HUES48 (cell line): ENCODE data around the gene ATP13A1.
"Not testable (repeated sequence)": the region's sequence is repeated elsewhere in the genome, so short reads cannot be mapped to it uniquely, and the experiment has no call there.

Experiments
- H3K27ac ChIP-seq: one replicate; pipeline ENCODE4 v1.7.0; 2013; ENCODE audit warnings: low read depth, low read length, inconsistent platforms
- H3K27me3 ChIP-seq: 2 replicates; pipeline ENCODE4 v1.6.1; 2013; ENCODE audit warnings: mild to moderate bottlenecking, low read length; ENCODE audit not compliant: control insufficient read depth, insufficient read depth
- H3K36me3 ChIP-seq: 2 replicates; pipeline ENCODE4 v1.6.1; 2013; ENCODE audit warnings: low read length; ENCODE audit not compliant: control insufficient read depth, insufficient read depth
- H3K4me1 ChIP-seq: 2 replicates; pipeline ENCODE4 v1.6.1; 2013; ENCODE audit warnings: mild to moderate bottlenecking, low read length; ENCODE audit not compliant: control insufficient read depth, insufficient read depth
- H3K4me3 ChIP-seq: 2 replicates; pipeline ENCODE4 v1.5.1; 2013; ENCODE audit warnings: mild to moderate bottlenecking, low read depth, low read length
- H3K9ac ChIP-seq: 2 replicates; pipeline ENCODE4 v1.6.1; 2013; ENCODE audit warnings: mild to moderate bottlenecking, low read depth, low read length, moderate library complexity
- H3K9me3 ChIP-seq: 2 replicates; pipeline ENCODE4 v1.6.1; 2013; ENCODE audit warnings: low read length; ENCODE audit not compliant: control insufficient read depth, insufficient read depth

The ATP13A1 gene

GRCh38 chr19:19663256-19664120, at the start of gene ATP13A1:
TSS of gene ATP13A1 (minus strand) at chr19:19663676. CDS start at chr19:19663666, 10 bp downstream.
- Histone ChIP-seq H3K4me3 (peak within 1 kb of the TSS; percentile 95), H3K27ac (peak within 1 kb of the TSS; percentile 96), H3K9ac (peak within 1 kb of the TSS; percentile 90), H3K36me3 (peaks cover 25% of the 10 kb centered on the region), H3K27me3 (no peaks in the 10 kb centered on the region), H3K4me1 (peaks cover 12% of the 10 kb centered on the region), H3K9me3 (no peaks in the 10 kb centered on the region)

DNA sequence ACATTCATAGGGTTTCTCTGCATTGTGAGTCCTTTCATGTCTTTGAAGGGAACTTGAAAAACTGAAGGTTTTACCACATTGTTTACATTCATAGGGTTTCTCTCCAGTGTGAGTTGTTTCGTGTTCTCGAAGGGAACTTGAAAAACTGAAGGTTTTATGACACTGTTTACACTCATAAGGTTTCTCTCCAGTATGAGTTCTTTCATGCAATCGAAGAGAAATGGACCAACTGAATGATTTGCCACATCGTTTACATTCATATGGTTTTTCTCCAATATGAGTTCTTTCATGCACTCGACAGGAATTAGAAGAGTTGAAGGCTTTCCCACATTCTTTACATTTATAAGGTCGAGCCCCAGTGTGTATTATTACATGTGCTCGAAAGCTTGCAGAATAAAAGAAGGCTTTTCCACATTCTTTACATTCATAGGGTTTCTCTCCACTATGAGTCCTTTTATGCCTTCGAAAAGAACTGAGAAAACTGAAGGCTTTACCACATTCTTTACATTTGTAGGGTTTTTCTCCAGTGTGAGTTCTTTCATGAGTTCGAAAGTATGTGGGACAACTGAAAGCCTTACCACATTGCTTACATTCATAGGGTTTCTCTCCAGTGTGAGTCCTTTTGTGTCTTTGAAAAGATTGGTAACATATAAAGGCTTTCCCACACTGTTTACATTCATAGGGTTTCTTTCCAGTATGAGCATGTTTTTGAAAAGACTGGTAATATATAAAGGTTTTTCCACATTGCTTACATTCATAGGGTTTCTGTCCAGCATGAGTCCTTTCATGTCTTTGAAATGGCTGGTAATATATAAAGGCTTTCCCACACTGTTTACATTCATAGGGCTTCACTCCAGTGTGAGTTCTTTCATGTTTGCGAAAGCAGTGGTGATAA, 48.7 kb upstream of the ATP13A1 start:
- peaks cover 92% of the 10 kb centered on the region for H3K9me3 ChIP-seq
- no peak overlapping the region for H3K9ac ChIP-seq
- no peak overlapping the region for H3K27ac ChIP-seq
- no peaks in the 10 kb centered on the region for H3K4me1 ChIP-seq
- no peaks in the 10 kb centered on the region for H3K27me3 ChIP-seq
- peak overlapping the region; percentile 32; the same call in 1 of the 2 replicates for H3K4me3 ChIP-seq
- H3K36me3 ChIP-seq: peaks cover 44% of the 10 kb centered on the region

GRCh38 chr19:19711306-19711933, 47.9 kb upstream of the ATP13A1 start:
- Histone ChIP-seq H3K27ac (no peak overlapping the region), H3K27me3 (no peaks in the 10 kb centered on the region), H3K4me1 (no peaks in the 10 kb centered on the region), H3K4me3 (peak overlapping the region; percentile 32; the same call in 1 of the 2 replicates), H3K9me3 (peaks cover 89% of the 10 kb centered on the region), H3K9ac (no peak overlapping the region), H3K36me3 (peaks cover 44% of the 10 kb centered on the region)

DNA sequence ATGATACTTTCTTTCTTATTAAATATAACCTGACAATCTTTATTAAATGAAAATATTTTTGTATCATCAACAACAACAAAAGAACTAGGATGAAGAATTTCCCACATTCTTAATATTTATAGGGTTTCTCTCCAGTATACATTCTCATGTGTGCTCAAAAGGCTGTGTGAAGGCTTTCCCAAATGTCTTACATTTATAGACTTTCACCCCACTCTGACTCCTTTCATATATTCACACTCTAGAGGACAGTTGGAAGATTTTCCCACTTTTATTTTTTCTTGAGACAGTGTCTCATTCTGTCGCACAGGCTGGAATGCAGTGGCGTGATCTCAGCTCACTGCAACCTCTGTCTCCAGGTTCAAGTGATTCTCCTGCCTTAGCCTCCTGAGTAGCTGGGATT, 47.0 kb upstream of the ATP13A1 start:
- H3K36me3 ChIP-seq: peaks cover 44% of the 10 kb centered on the region

GRCh38 chr19:19704836-19705235, 41.4 kb upstream of the ATP13A1 start:
- H3K27ac ChIP-seq: no peak overlapping the region
- peaks cover 7% of the 10 kb centered on the region for H3K36me3 ChIP-seq
- peaks cover 39% of the 10 kb centered on the region for H3K9me3 ChIP-seq
- H3K4me3 ChIP-seq: no peak overlapping the region
- H3K27me3 ChIP-seq: no peaks in the 10 kb centered on the region
- H3K9ac ChIP-seq: no peak overlapping the region
- H3K4me1 ChIP-seq: no peaks in the 10 kb centered on the region

More for the DNA sequence above, 47.0 kb upstream of the ATP13A1 start:
- no peaks in the 10 kb centered on the region for H3K4me1 ChIP-seq
- peaks cover 84% of the 10 kb centered on the region for H3K9me3 ChIP-seq
- no peak overlapping the region for H3K4me3 ChIP-seq
- no peak overlapping the region for H3K27ac ChIP-seq
- no peak overlapping the region for H3K9ac ChIP-seq
- no peaks in the 10 kb centered on the region for H3K27me3 ChIP-seq

GRCh38 chr19:19700493-19700892, 37.0 kb upstream of the ATP13A1 start:
- H3K9ac ChIP-seq, H3K27me3 ChIP-seq, H3K4me3 ChIP-seq, H3K27ac ChIP-seq, H3K9me3 ChIP-seq, H3K36me3 ChIP-seq, H3K4me1 ChIP-seq: not testable (repeated sequence)

DNA sequence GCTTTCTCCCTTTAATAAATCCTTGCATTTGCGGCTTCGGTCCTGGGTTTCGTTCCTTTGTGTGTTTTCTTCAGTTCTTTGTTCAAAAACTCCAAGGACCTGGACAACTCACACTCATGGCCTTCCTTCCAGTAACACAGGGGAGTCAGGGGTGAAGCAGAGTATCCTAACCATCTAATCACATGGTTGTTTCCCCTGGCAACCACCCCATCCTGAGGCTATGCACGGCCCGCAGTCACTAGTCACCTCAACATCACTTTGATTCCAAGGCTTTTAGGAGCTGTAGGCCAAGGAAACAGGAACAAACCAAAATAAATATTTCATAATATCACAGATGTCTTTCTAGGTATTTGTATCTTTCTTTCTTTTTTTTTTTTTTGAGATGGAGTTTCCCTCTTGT, 34.1 kb upstream of the ATP13A1 start:
- Histone ChIP-seq H3K36me3 (no peaks in the 10 kb centered on the region), H3K4me3 (no peak overlapping the region), H3K9me3 (no peaks in the 10 kb centered on the region; the same call in 1 of the 2 replicates)

DNA sequence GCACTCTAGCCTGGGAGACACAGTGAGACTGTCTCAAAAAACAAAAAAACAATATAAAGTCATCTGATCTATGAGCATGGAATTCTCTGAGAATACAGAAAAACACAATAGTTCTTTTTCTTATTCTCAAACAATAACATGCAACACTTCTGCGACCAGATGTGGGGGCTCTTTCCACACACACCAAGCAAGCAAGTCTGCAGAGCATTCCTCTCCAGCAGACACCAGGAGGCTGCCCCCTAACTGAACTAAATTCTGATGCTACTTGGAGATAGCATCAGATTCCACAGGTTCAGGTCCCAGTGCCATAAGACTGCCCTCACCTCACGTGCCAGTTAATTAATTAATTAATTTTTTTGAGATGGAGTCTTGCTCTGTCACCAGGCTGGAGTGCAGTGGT, 32.9 kb upstream of the ATP13A1 start:
- no peak overlapping the region for H3K27ac ChIP-seq
- no peaks in the 10 kb centered on the region; the same call in 1 of the 2 replicates for H3K9me3 ChIP-seq
- H3K4me1 ChIP-seq: no peaks in the 10 kb centered on the region
- H3K27me3 ChIP-seq: no peaks in the 10 kb centered on the region
- no peaks in the 10 kb centered on the region for H3K36me3 ChIP-seq
- no peak overlapping the region for H3K9ac ChIP-seq
- H3K4me3 ChIP-seq: no peak overlapping the region

More for the DNA sequence above, 34.1 kb upstream of the ATP13A1 start:
- Histone ChIP-seq H3K27me3 (no peaks in the 10 kb centered on the region), H3K27ac (no peak overlapping the region), H3K9ac (no peak overlapping the region), H3K4me1 (no peaks in the 10 kb centered on the region)

DNA sequence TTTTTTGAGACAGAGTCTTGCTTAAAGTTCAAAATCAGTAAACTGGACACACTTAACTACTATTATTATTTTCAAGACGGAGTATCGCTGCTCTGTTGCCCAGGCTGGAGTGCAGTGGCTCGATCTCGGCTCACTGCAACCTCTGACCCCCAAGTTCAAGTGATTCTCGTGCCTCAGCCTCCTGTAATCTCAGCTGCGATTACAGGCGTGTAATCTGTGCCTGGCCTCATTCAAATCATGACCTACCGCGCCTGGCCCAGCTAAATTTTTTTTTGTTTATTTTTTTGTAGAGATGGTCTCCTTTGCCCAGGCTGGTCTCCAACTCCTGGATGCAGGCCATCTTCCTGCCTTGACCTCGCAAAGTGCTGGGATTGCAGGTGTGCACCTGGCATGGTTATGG, 28.2 kb upstream of the ATP13A1 start:
- Histone ChIP-seq H3K9ac (no peak overlapping the region), H3K4me3 (no peak overlapping the region), H3K27ac (no peak overlapping the region)

DNA sequence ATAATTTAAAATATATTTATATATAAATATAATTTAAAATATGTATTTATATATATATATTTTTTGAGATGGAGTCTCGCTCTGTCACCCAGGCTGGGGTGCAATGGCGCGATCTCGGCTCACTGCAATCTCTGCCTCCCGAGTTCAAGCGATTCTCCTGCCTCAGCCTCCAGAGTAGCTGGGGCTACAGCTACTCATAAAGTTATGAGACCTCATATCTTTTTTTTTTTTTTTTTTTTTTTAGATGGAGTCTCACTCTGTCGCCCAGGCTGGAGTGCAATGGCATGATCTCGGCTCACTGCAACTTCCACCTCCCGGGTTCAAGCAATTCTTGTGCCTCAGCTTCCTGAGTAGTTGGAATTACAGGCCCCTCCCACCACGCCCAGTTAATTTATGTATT, 25.5 kb upstream of the ATP13A1 start:
- H3K27me3 ChIP-seq, H3K9me3 ChIP-seq, H3K4me1 ChIP-seq, H3K27ac ChIP-seq, H3K36me3 ChIP-seq, H3K9ac ChIP-seq, H3K4me3 ChIP-seq: not testable (repeated sequence)

More for the DNA sequence above, 28.2 kb upstream of the ATP13A1 start:
- Histone ChIP-seq H3K9me3 (no peaks in the 10 kb centered on the region), H3K4me1 (no peaks in the 10 kb centered on the region), H3K27me3 (no peaks in the 10 kb centered on the region), H3K36me3 (no peaks in the 10 kb centered on the region)
